Tibial nerve (tissue), 4 donors: Measurements from ENCODE around the gene CYP11A1. TPM values are rescaled to one million over a fixed set of nuclear protein-coding genes. Genes with fewer than 3 reads are reported as not detected.

Experiments used
- DNase-seq, 2 donors: peaks; one replicate each; pipeline ENCODE4 v3.0.0-alpha.2; 2019; ENCODE audit warnings: low spot score in 2 of 2
- H3K27ac ChIP-seq, 4 donors: fragments of 200-600 bp; sonication (generic) in 3 of 4; one replicate each; pipeline ENCODE4 v1.5.1; 2017 to 2019; ENCODE audit warnings: mild to moderate bottlenecking in 1 of 4
- H3K27me3 ChIP-seq, 2 donors: fragments of 200-600 bp; sonication (generic) in 1 of 2; one replicate each; pipeline versions ENCODE4 v1.5.1 to v1.6.0; 2017 to 2019
- H3K36me3 ChIP-seq, 3 donors: fragments of 200-600 bp; sonication (generic); one replicate each; pipeline ENCODE4 v1.5.1; 2018 to 2019
- H3K4me1 ChIP-seq, 4 donors: fragments of 200-600 bp; sonication (generic) in 3 of 4; one replicate each; pipeline ENCODE4 v1.5.1; 2017 to 2019
- H3K4me3 ChIP-seq, 4 donors: fragments of 200-600 bp; sonication (generic) in 3 of 4; one replicate each; pipeline ENCODE4 v1.5.1; 2017 to 2019; ENCODE audit warnings: mild to moderate bottlenecking in 1 of 4, moderate library complexity in 1 of 4
- H3K9me3 ChIP-seq, 4 donors: fragments of 200-600 bp; sonication (generic) in 3 of 4; one replicate each; pipeline ENCODE4 v1.5.1; 2017 to 2019
- EP300 ChIP-seq, 2 donors: sonication (generic); formaldehyde crosslinking; IDR thresholded peaks; one replicate each; pipeline ENCODE4 v1.6.1; 2017; ENCODE audit warnings: antibody characterized with exemption in 2 of 2, mild to moderate bottlenecking in 1 of 2
- POLR2A ChIP-seq, 2 donors: fragments of 450-650 bp; IDR thresholded peaks; one replicate each; pipeline ENCODE4 v1.6.1; 2017; ENCODE audit warnings: antibody characterized with exemption in 2 of 2, mild to moderate bottlenecking in 2 of 2, moderate library complexity in 2 of 2
- WGBS, 2 donors: methylation state at CpG; one replicate each; pipeline ENCODE4 v1.1.5; 2018; 5-methylcytosine and 5-hydroxymethylcytosine counted together
- total RNA-seq, 4 donors: library from RNA; depleted of rRNA; stranded (reverse); fragments of >200 nt; gene quantifications; one replicate each; pipeline ENCODE4 v1.1.0, GENCODE V29; 2016
- TF ChIP-seq, protein P1 (sequence below), 5 experiments: fragments of 200-600 bp in 3 of 5; fragments of 450-650 bp in 2 of 5; sonication (generic) in 3 of 5; IDR thresholded peaks; one replicate each; pipeline ENCODE4 v1.5.1; 2016 to 2019; ENCODE audit warnings: antibody characterized with exemption in 5 of 5, mild to moderate bottlenecking in 3 of 5, moderate library complexity in 2 of 5

CYP11A1 gene
- total RNA-seq, 4 donors from 2014 or later: 2.4 to 5.7 (median 4.1) TPM

DNA sequence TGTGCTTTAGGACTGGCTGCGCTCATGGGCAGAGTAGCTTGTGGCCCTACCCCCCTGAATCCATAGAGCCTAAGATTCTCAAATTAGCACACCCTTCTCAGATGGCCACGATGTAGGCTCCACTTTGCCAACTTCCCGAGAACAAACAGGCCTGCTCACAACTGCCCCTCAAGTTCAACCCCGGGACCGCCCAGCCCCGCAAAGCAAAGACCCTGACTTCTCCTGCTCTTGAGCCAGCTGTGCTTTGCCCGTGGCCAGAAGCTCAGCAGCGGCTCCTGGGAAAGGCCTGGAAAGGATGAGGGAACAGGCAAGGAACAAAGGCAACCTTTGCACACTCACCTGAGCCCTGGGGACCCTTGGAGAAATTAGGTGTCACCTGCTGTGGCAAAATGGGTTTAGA is 32.0 kb downstream of the CYP11A1 start:
- Histone ChIP-seq H3K27me3 (no peaks in the 10 kb centered on the region), H3K36me3 (no peaks in the 10 kb centered on the region), H3K9me3 (no peaks in the 10 kb centered on the region), H3K4me1 (no peaks in the 10 kb centered on the region), H3K27ac (no peak overlapping the region), H3K4me3 (no peak overlapping the region)
- DNase-seq: no peak
- no peak for TF ChIP-seq POLR2A (IDR thresholded peaks at IDR 0.05)
- WGBS, 2 donors: 84 to 88% methylated on average over 7 to 8 of the region's 8 CpGs

- H3K4me3 ChIP-seq: no peak overlapping the region
- no peak overlapping the region for H3K27ac ChIP-seq
- TF ChIP-seq POLR2A (IDR thresholded peaks at IDR 0.05) (no peak), EP300 (IDR thresholded peaks at IDR 0.05) (no peak)
- TF ChIP-seq, protein P1, sequence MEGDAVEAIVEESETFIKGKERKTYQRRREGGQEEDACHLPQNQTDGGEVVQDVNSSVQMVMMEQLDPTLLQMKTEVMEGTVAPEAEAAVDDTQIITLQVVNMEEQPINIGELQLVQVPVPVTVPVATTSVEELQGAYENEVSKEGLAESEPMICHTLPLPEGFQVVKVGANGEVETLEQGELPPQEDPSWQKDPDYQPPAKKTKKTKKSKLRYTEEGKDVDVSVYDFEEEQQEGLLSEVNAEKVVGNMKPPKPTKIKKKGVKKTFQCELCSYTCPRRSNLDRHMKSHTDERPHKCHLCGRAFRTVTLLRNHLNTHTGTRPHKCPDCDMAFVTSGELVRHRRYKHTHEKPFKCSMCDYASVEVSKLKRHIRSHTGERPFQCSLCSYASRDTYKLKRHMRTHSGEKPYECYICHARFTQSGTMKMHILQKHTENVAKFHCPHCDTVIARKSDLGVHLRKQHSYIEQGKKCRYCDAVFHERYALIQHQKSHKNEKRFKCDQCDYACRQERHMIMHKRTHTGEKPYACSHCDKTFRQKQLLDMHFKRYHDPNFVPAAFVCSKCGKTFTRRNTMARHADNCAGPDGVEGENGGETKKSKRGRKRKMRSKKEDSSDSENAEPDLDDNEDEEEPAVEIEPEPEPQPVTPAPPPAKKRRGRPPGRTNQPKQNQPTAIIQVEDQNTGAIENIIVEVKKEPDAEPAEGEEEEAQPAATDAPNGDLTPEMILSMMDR (IDR thresholded peaks at IDR 0.05): no peak
- H3K27me3 ChIP-seq: no peaks in the 10 kb centered on the region
- no peak for DNase-seq
- H3K9me3 ChIP-seq: no peaks in the 10 kb centered on the region
- no peaks in the 10 kb centered on the region for H3K36me3 ChIP-seq
- H3K4me1 ChIP-seq: no peaks in the 10 kb centered on the region
- WGBS, 2 donors: 67% methylated on average over 1 of the region's 1 CpG
Observed at GRCh38 chr15:74334127-74334526, 33.3 kb downstream of the CYP11A1 start.

DNA sequence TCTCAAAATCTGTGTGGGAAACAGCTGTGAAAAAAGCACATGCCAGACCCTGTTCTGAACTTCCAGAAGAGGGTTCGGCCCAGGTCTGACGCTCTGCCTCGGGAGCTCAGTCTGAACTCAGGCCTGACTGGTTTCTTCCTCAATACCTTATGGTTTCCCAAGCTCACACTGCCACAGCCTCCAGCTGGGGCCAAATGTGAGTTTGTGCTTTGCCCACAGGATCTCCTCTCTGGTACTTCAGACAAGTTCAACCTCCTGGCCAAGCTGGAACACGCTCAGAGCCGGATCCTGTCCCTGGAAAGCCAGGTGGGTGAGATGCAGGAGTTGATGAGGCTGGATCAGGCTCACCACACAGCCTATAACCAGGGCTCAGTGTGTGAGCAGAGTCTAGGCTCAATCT is 33.8 kb downstream of the CYP11A1 start:
- no peak overlapping the region for H3K4me3 ChIP-seq
- 78 to 92% methylated on average over 5 of the region's 5 CpGs for WGBS, 2 donors
- no peaks in the 10 kb centered on the region for H3K9me3 ChIP-seq
- H3K36me3 ChIP-seq: no peaks in the 10 kb centered on the region
- no peak overlapping the region for H3K27ac ChIP-seq
- DNase-seq: no peak
- no peaks in the 10 kb centered on the region for H3K27me3 ChIP-seq
- no peak for TF ChIP-seq POLR2A (IDR thresholded peaks at IDR 0.05)
- no peak for TF ChIP-seq EP300 (IDR thresholded peaks at IDR 0.05)
- TF ChIP-seq, protein P1 (IDR thresholded peaks at IDR 0.05): no peak
- H3K4me1 ChIP-seq: no peaks in the 10 kb centered on the region

DNA sequence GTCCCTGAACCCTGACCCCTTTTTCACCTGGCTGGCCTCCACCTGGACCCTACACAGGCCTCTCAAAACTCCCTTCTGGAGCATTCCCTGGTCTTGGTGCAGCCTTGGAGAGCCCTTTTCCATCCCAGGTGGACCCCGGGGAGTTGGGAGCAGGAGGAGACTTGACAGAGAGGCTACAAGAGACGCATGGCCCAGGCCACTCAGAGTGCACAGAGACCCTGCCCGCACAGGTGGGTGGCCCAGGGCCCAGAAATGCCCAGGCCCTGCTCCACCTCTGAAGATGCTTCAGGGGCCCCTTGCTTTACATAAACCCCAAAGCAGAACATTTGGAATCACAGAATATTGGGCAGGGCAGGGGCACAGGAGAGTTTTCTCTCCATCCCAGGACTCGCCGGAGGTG is 34.4 kb downstream of the CYP11A1 start:
- WGBS, 2 donors: 94 to 95% methylated on average over 2 to 5 of the region's 5 CpGs
- H3K4me1 ChIP-seq: no peaks in the 10 kb centered on the region
- H3K9me3 ChIP-seq: no peaks in the 10 kb centered on the region
- H3K27me3 ChIP-seq: no peaks in the 10 kb centered on the region
- TF ChIP-seq EP300 (IDR thresholded peaks at IDR 0.05): no peak
- no peaks in the 10 kb centered on the region for H3K36me3 ChIP-seq
- no peak for DNase-seq
- H3K4me3 ChIP-seq: no peak overlapping the region
- H3K27ac ChIP-seq: no peak overlapping the region

- WGBS, 2 donors: 87 to 89% methylated on average over 10 of the region's 10 CpGs
- Histone ChIP-seq H3K4me3 (no peak overlapping the region), H3K9me3 (no peaks in the 10 kb centered on the region), H3K27ac (no peak overlapping the region), H3K27me3 (no peaks in the 10 kb centered on the region), H3K4me1 (no peaks in the 10 kb centered on the region), H3K36me3 (no peaks in the 10 kb centered on the region)
- DNase-seq: no peak
- TF ChIP-seq POLR2A (IDR thresholded peaks at IDR 0.05): no peak
- TF ChIP-seq EP300 (IDR thresholded peaks at IDR 0.05): no peak
- TF ChIP-seq, protein P1 (IDR thresholded peaks at IDR 0.05): no peak
Observed at GRCh38 chr15:74332611-74333010, 34.8 kb downstream of the CYP11A1 start.

DNA sequence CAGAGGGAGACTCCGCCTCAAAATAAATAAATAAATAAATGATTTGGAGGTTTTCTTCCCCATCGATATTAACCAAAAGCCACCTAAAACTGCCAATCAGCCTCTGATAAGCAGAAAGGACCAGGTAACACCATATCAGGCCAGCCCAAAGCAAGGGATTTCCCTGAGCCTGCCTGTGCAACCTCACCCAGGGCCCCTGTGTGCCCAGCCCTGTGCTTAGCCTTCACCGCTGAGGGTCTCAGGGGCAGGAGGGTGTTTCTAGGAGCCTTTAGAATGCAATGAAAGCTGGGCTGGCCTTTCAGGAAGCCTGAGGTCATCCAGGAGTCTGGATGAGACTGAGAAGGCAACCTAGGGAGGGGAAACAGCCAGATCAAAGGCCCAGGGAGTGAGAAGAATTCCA is 35.4 kb downstream of the CYP11A1 start:
- Histone ChIP-seq H3K9me3 (no peaks in the 10 kb centered on the region), H3K36me3 (no peaks in the 10 kb centered on the region), H3K27ac (no peak overlapping the region), H3K27me3 (no peaks in the 10 kb centered on the region), H3K4me3 (no peak overlapping the region), H3K4me1 (no peaks in the 10 kb centered on the region)
- no peak for DNase-seq
- 79 to 86% methylated on average over 3 of the region's 3 CpGs for WGBS, 2 donors
- TF ChIP-seq, protein P1 (IDR thresholded peaks at IDR 0.05): no peak
- TF ChIP-seq POLR2A (IDR thresholded peaks at IDR 0.05) (no peak), EP300 (IDR thresholded peaks at IDR 0.05) (no peak)
